HEK293 (cell line): Measurements from ENCODE around the gene PPP1CA.

Experiments used
- CTCF ChIA-PET: fragments of 350-600 bp; formaldehyde crosslinking; extraction: SDS; loops from one replicate; lab custom pipeline; 2021; ENCODE audit warnings: antibody characterized with exemption; lab: Yijun Ruan, JAX
- POLR2A ChIA-PET: fragments of 300-600 bp; formaldehyde crosslinking; extraction: SDS; loops from one replicate; lab custom pipeline; 2020; ENCODE audit warnings: antibody characterized with exemption, inconsistent platforms; lab: Yijun Ruan, JAX
- H3K27ac ChIP-seq: fragments of 200-500 bp; sonication (Bioruptor generic); 2 replicates; pipeline ENCODE4 v1.5.1; 2014; ENCODE audit warnings: low read depth, low read length, control low read depth, inconsistent platforms; ENCODE audit errors: extremely low read depth
- H3K36me3 ChIP-seq, 2 experiments: fragments of 200-500 bp in 1 of 2; sonication (Bioruptor generic) in 1 of 2; 1 replicate in 1 of 2; 2 replicates in 1 of 2; pipeline ENCODE4 v1.5.1; 2014 to 2017; ENCODE audit warnings: inconsistent platforms in 2 of 2, low read length in 2 of 2; ENCODE audit not compliant: control insufficient read depth in 2 of 2, insufficient read depth in 1 of 2
- H3K4me1 ChIP-seq: fragments of 200-500 bp; sonication (Bioruptor generic); 2 replicates; pipeline ENCODE4 v1.5.1; 2014; ENCODE audit warnings: mild to moderate bottlenecking, low read length, inconsistent platforms; ENCODE audit not compliant: control insufficient read depth, insufficient read depth
- H3K4me3 ChIP-seq: 2 replicates; pipeline ENCODE4 v1.5.1; 2011; ENCODE audit warnings: low read depth, mild to moderate bottlenecking, control low read depth, low read length, moderate library complexity
- H3K9me3 ChIP-seq: fragments of 200-500 bp; sonication (Bioruptor generic); 2 replicates; pipeline ENCODE4 v1.5.1; 2014; ENCODE audit warnings: low read depth, low read length, inconsistent platforms; ENCODE audit not compliant: control insufficient read depth, insufficient read depth
- MZF1 ChIP-seq: fragments of 450-650 bp; formaldehyde crosslinking; IDR thresholded peaks from 2 replicates; pipeline ENCODE4 v1.5.1; 2017; ENCODE audit warnings: missing biosample characterization, missing genetic modification characterization, borderline replicate concordance
- SALL2 ChIP-seq: fragments of 450-650 bp; formaldehyde crosslinking; IDR thresholded peaks from 2 replicates; pipeline ENCODE4 v1.5.0; 2017; ENCODE audit warnings: missing biosample characterization, mild to moderate bottlenecking, missing genetic modification characterization, borderline replicate concordance
- ZBTB7A ChIP-seq: fragments of 450-650 bp; formaldehyde crosslinking; IDR thresholded peaks from 2 replicates; pipeline ENCODE4 v1.5.1; 2016; ENCODE audit warnings: low read depth, missing biosample characterization, missing genetic modification characterization
- ZNF114 ChIP-seq: fragments of 450-650 bp; formaldehyde crosslinking; IDR thresholded peaks from 2 replicates; pipeline ENCODE4 v1.5.0; 2017; ENCODE audit warnings: missing biosample characterization, missing genetic modification characterization
- ZNF132 ChIP-seq: fragments of 450-650 bp; formaldehyde crosslinking; IDR thresholded peaks from 2 replicates; pipeline ENCODE4 v1.5.1; 2017; ENCODE audit warnings: missing biosample characterization, missing genetic modification characterization, borderline replicate concordance
- ZNF133 ChIP-seq: fragments of 450-650 bp; formaldehyde crosslinking; IDR thresholded peaks from 2 replicates; pipeline ENCODE4 v1.5.1; 2016; ENCODE audit warnings: missing biosample characterization, missing genetic modification characterization
- ZNF416 ChIP-seq: fragments of 450-650 bp; formaldehyde crosslinking; IDR thresholded peaks from 2 replicates; pipeline ENCODE4 v1.5.1; 2016; ENCODE audit warnings: missing biosample characterization, missing genetic modification characterization
- ZNF530 ChIP-seq: fragments of 450-650 bp; formaldehyde crosslinking; IDR thresholded peaks from 2 replicates; pipeline ENCODE4 v1.5.1; 2016; ENCODE audit warnings: low read depth, missing biosample characterization, missing genetic modification characterization
- ZNF549 ChIP-seq: fragments of 450-650 bp; IDR thresholded peaks from 2 replicates; pipeline ENCODE4 v1.5.1; 2018; ENCODE audit warnings: missing biosample characterization, missing genetic modification characterization, mild to moderate bottlenecking, inconsistent platforms, moderate library complexity
- ZNF561 ChIP-seq: fragments of 450-650 bp; IDR thresholded peaks from 2 replicates; pipeline ENCODE4 v1.5.1; 2018; ENCODE audit warnings: missing biosample characterization, missing genetic modification characterization, borderline replicate concordance
- ZNF600 ChIP-seq: fragments of 450-650 bp; formaldehyde crosslinking; IDR thresholded peaks from 2 replicates; pipeline ENCODE4 v1.5.1; 2016; ENCODE audit warnings: missing biosample characterization, missing genetic modification characterization
- ZNF621 ChIP-seq: fragments of 450-650 bp; formaldehyde crosslinking; IDR thresholded peaks from 2 replicates; pipeline ENCODE4 v1.5.1; 2017; ENCODE audit warnings: missing biosample characterization, missing genetic modification characterization
- ZNF654 ChIP-seq: fragments of 450-650 bp; formaldehyde crosslinking; IDR thresholded peaks from 2 replicates; pipeline ENCODE4 v1.5.1; 2016; ENCODE audit warnings: low read depth, missing biosample characterization, missing genetic modification characterization
- ZNF677 ChIP-seq: fragments of 450-650 bp; IDR thresholded peaks from 2 replicates; pipeline ENCODE4 v1.5.0; 2018; ENCODE audit warnings: missing biosample characterization, mild to moderate bottlenecking, missing genetic modification characterization, moderate library complexity
- ZNF701 ChIP-seq: fragments of 450-650 bp; formaldehyde crosslinking; IDR thresholded peaks from 2 replicates; pipeline ENCODE4 v1.5.1; 2016; ENCODE audit warnings: missing biosample characterization, missing genetic modification characterization
- TF ChIP-seq, protein P1 (sequence below): fragments of 450-650 bp; formaldehyde crosslinking; IDR thresholded peaks from 2 replicates; pipeline ENCODE4 v1.5.1; 2016; ENCODE audit warnings: missing biosample characterization, missing genetic modification characterization
- TF ChIP-seq, protein P2 (sequence below): fragments of 450-650 bp; formaldehyde crosslinking; IDR thresholded peaks from 2 replicates; pipeline ENCODE4 v1.5.1; 2016; ENCODE audit warnings: missing biosample characterization, missing genetic modification characterization, borderline replicate concordance
- TF ChIP-seq, protein P3 (sequence below): fragments of 450-650 bp; formaldehyde crosslinking; IDR thresholded peaks from 2 replicates; pipeline ENCODE4 v1.5.1; 2016; ENCODE audit warnings: missing biosample characterization, missing genetic modification characterization

PPP1CA gene

GRCh38 chr11:67379061-67380058 lies 22.3 kb downstream of the PPP1CA start (continued):
- no peak for TF ChIP-seq SALL2 (tag by site-specific recombination)
- no peak for TF ChIP-seq ZNF621 (tag by site-specific recombination)
- TF ChIP-seq, protein P1, sequence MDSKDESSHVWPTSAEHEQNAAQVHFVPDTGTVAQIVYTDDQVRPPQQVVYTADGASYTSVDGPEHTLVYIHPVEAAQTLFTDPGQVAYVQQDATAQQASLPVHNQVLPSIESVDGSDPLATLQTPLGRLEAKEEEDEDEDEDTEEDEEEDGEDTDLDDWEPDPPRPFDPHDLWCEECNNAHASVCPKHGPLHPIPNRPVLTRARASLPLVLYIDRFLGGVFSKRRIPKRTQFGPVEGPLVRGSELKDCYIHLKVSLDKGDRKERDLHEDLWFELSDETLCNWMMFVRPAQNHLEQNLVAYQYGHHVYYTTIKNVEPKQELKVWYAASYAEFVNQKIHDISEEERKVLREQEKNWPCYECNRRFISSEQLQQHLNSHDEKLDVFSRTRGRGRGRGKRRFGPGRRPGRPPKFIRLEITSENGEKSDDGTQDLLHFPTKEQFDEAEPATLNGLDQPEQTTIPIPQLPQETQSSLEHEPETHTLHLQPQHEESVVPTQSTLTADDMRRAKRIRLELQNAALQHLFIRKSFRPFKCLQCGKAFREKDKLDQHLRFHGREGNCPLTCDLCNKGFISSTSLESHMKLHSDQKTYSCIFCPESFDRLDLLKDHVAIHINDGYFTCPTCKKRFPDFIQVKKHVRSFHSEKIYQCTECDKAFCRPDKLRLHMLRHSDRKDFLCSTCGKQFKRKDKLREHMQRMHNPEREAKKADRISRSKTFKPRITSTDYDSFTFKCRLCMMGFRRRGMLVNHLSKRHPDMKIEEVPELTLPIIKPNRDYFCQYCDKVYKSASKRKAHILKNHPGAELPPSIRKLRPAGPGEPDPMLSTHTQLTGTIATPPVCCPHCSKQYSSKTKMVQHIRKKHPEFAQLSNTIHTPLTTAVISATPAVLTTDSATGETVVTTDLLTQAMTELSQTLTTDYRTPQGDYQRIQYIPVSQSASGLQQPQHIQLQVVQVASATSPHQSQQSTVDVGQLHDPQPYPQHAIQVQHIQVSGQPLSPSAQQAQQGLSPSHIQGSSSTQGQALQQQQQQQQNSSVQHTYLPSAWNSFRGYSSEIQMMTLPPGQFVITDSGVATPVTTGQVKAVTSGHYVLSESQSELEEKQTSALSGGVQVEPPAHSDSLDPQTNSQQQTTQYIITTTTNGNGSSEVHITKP (tag by site-specific recombination), result peak; percentile 46
- no peak for TF ChIP-seq ZNF416 (tag by site-specific recombination)

GRCh38 chr11:67378544-67378943 lies 23.1 kb downstream of the PPP1CA start:
- CTCF ChIA-PET, result interaction anchor here (1.5 to 30.4 kb wide), 4 partner anchors 3 to 33 kb away, joined by 7 to 898 read pairs (median 454); partner anchors contain the start of genes CLCF1, POLD4 and RAD9A
- Histone ChIP-seq H3K9me3 (no peaks in the 10 kb centered on the region), H3K27ac (no peak overlapping the region), H3K36me3 (no peaks in the 10 kb centered on the region), H3K4me3 (no peak overlapping the region), H3K4me1 (peaks cover 3% of the 10 kb centered on the region; the same call in 1 of the 2 replicates)
- TF ChIP-seq ZNF549 (tag by site-specific recombination) (no peak), ZNF114 (tag by site-specific recombination) (no peak), ZNF561 (tag by site-specific recombination) (no peak), MZF1 (tag by site-specific recombination) (no peak), ZNF132 (tag by site-specific recombination) (no peak), ZNF600 (tag by site-specific recombination) (no peak), ZNF654 (no peak), ZNF701 (tag by site-specific recombination) (no peak), ZBTB7A (tag by site-specific recombination) (no peak), ZNF677 (tag by site-specific recombination) (no peak), ZNF530 (tag by site-specific recombination) (no peak), ZNF133 (tag by site-specific recombination) (no peak)
- TF ChIP-seq, protein P2, sequence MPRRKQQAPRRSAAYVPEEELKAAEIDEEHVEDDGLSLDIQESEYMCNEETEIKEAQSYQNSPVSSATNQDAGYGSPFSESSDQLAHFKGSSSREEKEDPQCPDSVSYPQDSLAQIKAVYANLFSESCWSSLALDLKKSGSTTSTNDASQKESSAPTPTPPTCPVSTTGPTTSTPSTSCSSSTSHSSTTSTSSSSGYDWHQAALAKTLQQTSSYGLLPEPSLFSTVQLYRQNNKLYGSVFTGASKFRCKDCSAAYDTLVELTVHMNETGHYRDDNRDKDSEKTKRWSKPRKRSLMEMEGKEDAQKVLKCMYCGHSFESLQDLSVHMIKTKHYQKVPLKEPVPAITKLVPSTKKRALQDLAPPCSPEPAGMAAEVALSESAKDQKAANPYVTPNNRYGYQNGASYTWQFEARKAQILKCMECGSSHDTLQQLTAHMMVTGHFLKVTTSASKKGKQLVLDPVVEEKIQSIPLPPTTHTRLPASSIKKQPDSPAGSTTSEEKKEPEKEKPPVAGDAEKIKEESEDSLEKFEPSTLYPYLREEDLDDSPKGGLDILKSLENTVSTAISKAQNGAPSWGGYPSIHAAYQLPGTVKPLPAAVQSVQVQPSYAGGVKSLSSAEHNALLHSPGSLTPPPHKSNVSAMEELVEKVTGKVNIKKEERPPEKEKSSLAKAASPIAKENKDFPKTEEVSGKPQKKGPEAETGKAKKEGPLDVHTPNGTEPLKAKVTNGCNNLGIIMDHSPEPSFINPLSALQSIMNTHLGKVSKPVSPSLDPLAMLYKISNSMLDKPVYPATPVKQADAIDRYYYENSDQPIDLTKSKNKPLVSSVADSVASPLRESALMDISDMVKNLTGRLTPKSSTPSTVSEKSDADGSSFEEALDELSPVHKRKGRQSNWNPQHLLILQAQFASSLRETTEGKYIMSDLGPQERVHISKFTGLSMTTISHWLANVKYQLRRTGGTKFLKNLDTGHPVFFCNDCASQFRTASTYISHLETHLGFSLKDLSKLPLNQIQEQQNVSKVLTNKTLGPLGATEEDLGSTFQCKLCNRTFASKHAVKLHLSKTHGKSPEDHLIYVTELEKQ (tag by site-specific recombination), result no peak
- TF ChIP-seq, protein P3, sequence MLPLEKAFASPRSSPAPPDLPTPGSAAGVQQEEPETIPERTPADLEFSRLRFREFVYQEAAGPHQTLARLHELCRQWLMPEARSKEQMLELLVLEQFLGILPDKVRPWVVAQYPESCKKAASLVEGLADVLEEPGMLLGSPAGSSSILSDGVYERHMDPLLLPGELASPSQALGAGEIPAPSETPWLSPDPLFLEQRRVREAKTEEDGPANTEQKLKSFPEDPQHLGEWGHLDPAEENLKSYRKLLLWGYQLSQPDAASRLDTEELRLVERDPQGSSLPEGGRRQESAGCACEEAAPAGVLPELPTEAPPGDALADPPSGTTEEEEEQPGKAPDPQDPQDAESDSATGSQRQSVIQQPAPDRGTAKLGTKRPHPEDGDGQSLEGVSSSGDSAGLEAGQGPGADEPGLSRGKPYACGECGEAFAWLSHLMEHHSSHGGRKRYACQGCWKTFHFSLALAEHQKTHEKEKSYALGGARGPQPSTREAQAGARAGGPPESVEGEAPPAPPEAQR (tag by site-specific recombination), result no peak
- POLR2A ChIA-PET, result interaction anchor here (0.7 to 1.3 kb wide), 3 partner anchors 13 to 24 kb away, joined by 3 to 4 read pairs (median 3); partner anchors contain the start of gene RAD9A
